ENCODE data around the gene UGT3A2.

UGT3A2 gene

GRCh38 chr5:36006163-36006562 lies 60.5 kb downstream of the UGT3A2 start:
- DNase-seq (ENCODE audit: low read depth), result no peak

DNA sequence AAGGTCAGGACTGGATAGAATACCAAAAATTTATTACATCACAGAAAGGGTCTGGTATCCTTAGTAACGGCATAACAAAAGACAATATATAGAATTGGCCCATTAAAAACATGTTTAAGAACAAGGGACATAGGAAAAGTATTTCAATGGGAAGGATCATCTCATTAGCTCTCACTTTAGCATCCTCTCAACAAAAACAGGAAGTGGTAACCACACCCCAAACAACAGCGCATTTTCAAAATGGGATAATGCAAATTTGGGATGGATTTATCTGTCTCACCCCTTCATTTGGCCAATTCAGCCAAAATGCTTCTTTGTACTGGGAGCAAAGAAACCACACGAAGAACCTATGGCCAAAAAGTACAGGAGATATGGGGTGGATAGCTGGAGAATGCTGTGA lies 65.7 kb downstream of the UGT3A2 start:
- no peak for DNase-seq (ENCODE audit: low read depth)

DNA sequence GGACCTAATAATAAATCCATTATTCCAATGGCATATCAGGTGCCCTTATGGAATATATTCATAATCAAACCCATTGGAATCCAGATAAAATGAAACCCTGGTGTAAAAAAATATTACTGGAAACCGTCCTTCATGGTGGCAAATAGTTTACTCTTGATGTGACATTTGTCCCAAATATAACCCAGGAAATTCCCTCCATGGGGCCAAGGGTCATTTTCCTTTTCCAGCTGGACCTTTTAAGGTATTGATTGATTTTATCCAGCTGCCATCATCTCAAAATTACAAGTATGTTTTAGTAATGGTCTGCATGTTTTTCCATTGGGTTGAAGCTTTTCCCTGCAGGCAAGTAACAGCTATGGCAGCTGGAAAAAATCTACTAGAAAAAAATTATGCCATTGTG lies 67.1 kb downstream of the UGT3A2 start:
- no peak for DNase-seq (ENCODE audit: low read depth)

- no peak for DNase-seq (ENCODE audit: low read depth)
These were observed 70.6 kb downstream of the UGT3A2 start for GRCh38 chr5:35996076-35996475.

- no peak for DNase-seq (ENCODE audit: low read depth)
These were observed 75.6 kb downstream of the UGT3A2 start, which contains the start of gene UGT3A1 for GRCh38 chr5:35990941-35991611. Gene UGT3A1 (minus strand): TSS chr5:35991390. CDS start chr5:35991240, 150 bp downstream.

GRCh38 chr5:35990520-35990919 lies 76.2 kb downstream of the UGT3A2 start:
- no peak for DNase-seq (ENCODE audit: low read depth)

GRCh38 chr5:35988529-35988928 lies 78.2 kb downstream of the UGT3A2 start:
- no peak for DNase-seq (ENCODE audit: low read depth)

- no peak for DNase-seq (ENCODE audit: low read depth)
These were observed 78.9 kb downstream of the UGT3A2 start for GRCh38 chr5:35987776-35988175.

All from stimulated activated CD8-positive, alpha-beta memory T cell treated with anti-CD3 and anti-CD28 coated beads, Interleukin-12 subunit alpha, Interleukin-12 subunit beta, amount 100 ng/mL, for 1 hour (primary cell).